Hematopoietic multipotent progenitor cell treated with erythropoietin and hydrocortisone succinate and interleukin-3 and kit ligand, for 6 days (in vitro differentiated cells): ENCODE measurements around the gene ARL14EP.

Source experiments
- DNase-seq: peaks from one replicate; pipeline ENCODE4 v3.0.0-alpha.2; 2015

The ARL14EP gene

GRCh38 chr11:30322826-30323710 is at the start of gene ARL14EP:
Gene ARL14EP, plus strand, starts transcription at chr11:30323104. Its CDS starts 7,845 bp downstream, at chr11:30330949.
- peak; percentile 96 for DNase-seq

GRCh38 chr11:30277176-30277575 is 45.7 kb upstream of the ARL14EP start:
- DNase-seq, result no peak

- no peak for DNase-seq
These were observed 43.1 kb upstream of the ARL14EP start for GRCh38 chr11:30279796-30280195.

- no peak for DNase-seq
These were observed 41.2 kb upstream of the ARL14EP start for GRCh38 chr11:30281476-30282288.

- no peak for DNase-seq
These were observed 40.6 kb upstream of the ARL14EP start for GRCh38 chr11:30282289-30282631.

GRCh38 chr11:30284836-30285235 is 38.1 kb upstream of the ARL14EP start:
- DNase-seq, result no peak

GRCh38 chr11:30285416-30286121 is 37.3 kb upstream of the ARL14EP start:
- DNase-seq, result no peak

GRCh38 chr11:30291331-30291730 is 31.6 kb upstream of the ARL14EP start:
- DNase-seq, result no peak

GRCh38 chr11:30292545-30292944 is 30.4 kb upstream of the ARL14EP start:
- DNase-seq, result no peak

GRCh38 chr11:30295178-30295885 is 27.6 kb upstream of the ARL14EP start:
- no peak for DNase-seq

GRCh38 chr11:30304620-30305019 is 18.3 kb upstream of the ARL14EP start:
- DNase-seq, result no peak

GRCh38 chr11:30310623-30311022 is 12.3 kb upstream of the ARL14EP start:
- no peak for DNase-seq

- DNase-seq, result no peak
These were observed 11.7 kb upstream of the ARL14EP start for GRCh38 chr11:30311189-30311588.

- no peak for DNase-seq
These were observed 10.7 kb upstream of the ARL14EP start for GRCh38 chr11:30312243-30312642.

- no peak for DNase-seq
These were observed 9.3 kb upstream of the ARL14EP start for GRCh38 chr11:30313580-30313979.

GRCh38 chr11:30314625-30315024 is 8.3 kb upstream of the ARL14EP start:
- peak; percentile 19 for DNase-seq

GRCh38 chr11:30316237-30316636 is 6.7 kb upstream of the ARL14EP start:
- no peak for DNase-seq

GRCh38 chr11:30317030-30317429 is 5.9 kb upstream of the ARL14EP start:
- DNase-seq, result no peak

- peak; percentile 14 for DNase-seq
These were observed 1.6 kb upstream of the ARL14EP start for GRCh38 chr11:30321321-30321720.

- no peak for DNase-seq
These were observed 713 bp upstream of the ARL14EP start for GRCh38 chr11:30322191-30322590.

GRCh38 chr11:30326114-30326778 is 3.3 kb downstream of the ARL14EP start:
- DNase-seq, result peak; percentile 18

GRCh38 chr11:30326906-30327305 is 4.0 kb downstream of the ARL14EP start:
- no peak for DNase-seq
